Activated T-helper 17 cell treated with anti-CD3 and anti-CD28 coated beads, Interleukin-2, amount 50 U/mL, for 72 hours (primary cell): Measurements from ENCODE around the gene NFKB1. TPM values are rescaled to one million over a fixed set of nuclear protein-coding genes. Genes with fewer than 3 reads are reported as not detected.
A peak's percentile ranks its signal among the peaks of the same experiment; 100 is the strongest.
"Not testable (repeated sequence)": the region's sequence is repeated elsewhere in the genome, so short reads cannot be mapped to it uniquely, and the experiment has no call there.

Experiments
- ATAC-seq: fragments of 150-1000 bp; cut with Tn5 transposase; replicated peaks from 2 replicates; pipeline ENCODE4 v1.10.0; 2021; ENCODE audit warnings: mild to moderate bottlenecking, moderate library complexity
- H3K27ac Mint-ChIP-seq: one replicate; pipeline ENCODE4 v1.8.0; 2022; ENCODE audit warnings: mixed read lengths
- H3K27me3 Mint-ChIP-seq: one replicate; pipeline ENCODE4 v1.8.0; 2022; ENCODE audit warnings: mixed read lengths
- H3K36me3 Mint-ChIP-seq: one replicate; pipeline ENCODE4 v1.8.0; 2022; ENCODE audit warnings: low read depth, mild to moderate bottlenecking, mixed read lengths
- H3K4me1 Mint-ChIP-seq: one replicate; pipeline ENCODE4 v1.8.0; 2022; ENCODE audit warnings: mixed read lengths
- H3K4me3 Mint-ChIP-seq: one replicate; pipeline ENCODE4 v1.8.0; 2022; ENCODE audit warnings: mild to moderate bottlenecking, mixed read lengths
- H3K9me3 Mint-ChIP-seq: one replicate; pipeline ENCODE4 v1.8.0; 2022; ENCODE audit warnings: mixed read lengths
- total RNA-seq, 2 donors: library from RNA; stranded (reverse); gene quantifications; one replicate each; pipeline ENCODE4 v1.2.3, GENCODE V29; 2022

NFKB1 gene
- total RNA-seq, 2 donors from 2014 or later: 103 to 110 TPM

DNA sequence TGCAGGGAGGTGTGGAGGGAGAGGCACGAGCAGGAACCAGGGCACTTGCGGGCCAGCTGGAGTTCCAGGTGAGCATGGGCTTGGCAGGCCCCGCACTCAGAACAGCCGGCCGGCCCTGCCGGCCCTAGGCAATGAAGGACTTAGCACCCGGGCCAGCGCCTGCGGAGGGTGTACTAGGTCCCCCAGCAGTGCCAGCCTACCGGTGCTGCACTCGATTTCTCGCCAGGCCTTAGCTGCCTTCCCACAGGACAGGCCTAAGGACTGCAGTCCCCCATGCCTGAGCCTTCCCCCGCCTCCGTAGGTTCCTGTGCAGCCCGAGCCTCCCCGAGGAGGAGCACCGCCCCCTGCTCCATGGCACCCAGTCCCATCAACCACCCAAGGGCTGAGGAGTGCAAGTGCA is 18.0 kb upstream of the NFKB1 start:
- H3K9me3 Mint-ChIP-seq: peaks cover 11% of the 10 kb centered on the region
- H3K36me3 Mint-ChIP-seq: no peaks in the 10 kb centered on the region
- H3K27me3 Mint-ChIP-seq: no peaks in the 10 kb centered on the region

DNA sequence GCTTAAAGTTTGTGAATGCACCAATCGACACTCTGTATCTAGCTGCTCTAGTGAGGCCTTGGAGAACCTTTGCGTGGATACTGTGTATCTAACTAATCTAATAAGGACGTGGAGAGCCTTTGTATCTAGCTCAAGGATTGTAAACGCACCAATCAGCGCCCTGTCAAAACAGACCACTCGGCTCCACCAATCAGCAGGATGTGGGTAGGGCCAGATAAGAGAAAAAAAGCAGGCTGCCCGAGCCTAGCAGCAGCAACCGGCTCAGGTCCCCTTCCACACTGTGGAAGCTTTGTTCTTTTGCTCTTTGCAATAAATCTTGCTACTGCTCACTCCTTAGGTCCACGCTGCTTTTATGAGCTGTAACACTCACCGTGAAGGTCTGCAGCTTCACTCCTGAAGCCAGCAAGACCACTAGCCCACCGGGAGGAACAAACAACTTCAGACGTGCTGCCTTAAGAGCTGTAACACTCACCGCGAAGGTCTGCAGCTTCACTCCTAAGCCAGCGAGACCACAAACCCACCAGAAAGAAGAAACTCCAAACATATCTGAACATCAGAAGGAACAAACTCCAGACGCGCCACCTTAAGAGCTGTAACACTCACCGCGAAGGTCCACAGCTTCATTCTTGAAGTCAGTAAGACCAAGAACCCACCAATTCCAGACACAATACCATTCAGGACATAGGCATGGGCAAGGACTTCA is 17.0 kb upstream of the NFKB1 start:
- H3K36me3 Mint-ChIP-seq, H3K27ac Mint-ChIP-seq, H3K27me3 Mint-ChIP-seq, H3K9me3 Mint-ChIP-seq, H3K4me3 Mint-ChIP-seq, ATAC-seq, H3K4me1 Mint-ChIP-seq: not testable (repeated sequence)

More for the DNA sequence above, 18.0 kb upstream of the NFKB1 start:
- no peak for ATAC-seq
- Mint-ChIP-seq H3K4me1 (no peaks in the 10 kb centered on the region), H3K27ac (no peak overlapping the region), H3K4me3 (no peak overlapping the region)

DNA sequence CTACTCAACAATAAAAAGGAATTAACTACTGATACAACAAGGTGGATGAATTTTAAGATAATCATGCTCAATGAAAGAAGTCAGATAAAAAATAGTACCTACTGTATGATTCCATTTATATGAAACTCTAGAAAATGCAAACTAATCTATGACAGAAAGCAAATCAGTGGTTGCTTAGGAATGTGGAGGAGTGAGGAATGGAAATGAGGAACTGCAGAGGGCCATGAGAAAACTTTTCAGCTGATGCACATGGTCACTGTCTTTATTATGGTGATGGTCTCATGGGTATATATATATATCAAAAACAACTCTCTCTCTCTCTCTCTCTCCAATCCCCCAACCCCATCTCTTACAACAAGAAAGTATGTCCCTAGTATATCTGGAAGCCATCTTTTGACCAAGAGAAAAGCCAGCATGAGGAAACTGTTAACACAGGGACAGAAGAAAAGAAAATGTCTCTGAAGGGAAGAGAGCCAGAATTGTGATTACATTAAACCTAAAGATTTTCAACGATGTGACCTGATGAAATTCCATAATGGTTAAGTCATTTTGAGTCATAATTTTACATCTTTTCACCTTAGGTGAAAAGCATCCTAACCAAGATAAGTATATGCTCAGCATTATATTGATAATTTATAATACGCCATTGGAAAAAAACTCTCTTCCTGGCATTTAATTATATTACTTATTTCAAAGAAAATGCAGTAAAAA is 8.5 kb upstream of the NFKB1 start:
- no peak for ATAC-seq
- Mint-ChIP-seq H3K4me3 (no peak overlapping the region), H3K36me3 (no peaks in the 10 kb centered on the region), H3K9me3 (no peaks in the 10 kb centered on the region), H3K4me1 (peaks cover 9% of the 10 kb centered on the region), H3K27me3 (no peaks in the 10 kb centered on the region), H3K27ac (no peak overlapping the region)

- no peaks in the 10 kb centered on the region for H3K9me3 Mint-ChIP-seq
- H3K4me3 Mint-ChIP-seq: peak overlapping the region; percentile 19
- H3K36me3 Mint-ChIP-seq: no peaks in the 10 kb centered on the region
- no peaks in the 10 kb centered on the region for H3K27me3 Mint-ChIP-seq
- no peak overlapping the region for H3K27ac Mint-ChIP-seq
- ATAC-seq: no peak
- H3K4me1 Mint-ChIP-seq: peaks cover 9% of the 10 kb centered on the region
Observed at GRCh38 chr4:102493257-102493656, 7.9 kb upstream of the NFKB1 start.

- H3K27me3 Mint-ChIP-seq: no peaks in the 10 kb centered on the region
- ATAC-seq: no peak
- peak overlapping the region; percentile 19 for H3K4me3 Mint-ChIP-seq
- no peaks in the 10 kb centered on the region for H3K9me3 Mint-ChIP-seq
- no peaks in the 10 kb centered on the region for H3K36me3 Mint-ChIP-seq
- no peak overlapping the region for H3K27ac Mint-ChIP-seq
- peaks cover 9% of the 10 kb centered on the region for H3K4me1 Mint-ChIP-seq
Observed at GRCh38 chr4:102493794-102494193, 7.4 kb upstream of the NFKB1 start.

DNA sequence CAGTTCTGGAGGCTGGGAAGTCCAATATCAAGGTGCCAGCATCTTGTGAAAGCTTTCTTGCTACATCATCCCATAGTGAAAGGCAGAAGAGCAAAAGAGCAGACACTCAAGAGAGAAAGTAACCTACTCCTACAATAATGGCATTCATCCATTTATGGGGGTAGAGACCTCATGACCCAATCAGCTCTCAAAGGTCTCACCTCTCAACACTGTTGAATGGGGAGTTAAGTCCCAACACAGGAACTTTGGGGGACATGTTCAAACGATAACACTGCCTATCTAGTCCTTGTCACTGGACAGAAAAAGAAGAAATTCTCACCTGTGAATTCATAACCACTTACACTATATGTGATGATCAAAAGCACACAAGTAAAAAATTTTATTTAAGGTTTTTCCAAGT is 6.6 kb upstream of the NFKB1 start:
- Mint-ChIP-seq H3K27me3 (no peaks in the 10 kb centered on the region), H3K27ac (no peak overlapping the region), H3K9me3 (no peaks in the 10 kb centered on the region), H3K36me3 (no peaks in the 10 kb centered on the region), H3K4me1 (peaks cover 9% of the 10 kb centered on the region), H3K4me3 (no peak overlapping the region)
- no peak for ATAC-seq

DNA sequence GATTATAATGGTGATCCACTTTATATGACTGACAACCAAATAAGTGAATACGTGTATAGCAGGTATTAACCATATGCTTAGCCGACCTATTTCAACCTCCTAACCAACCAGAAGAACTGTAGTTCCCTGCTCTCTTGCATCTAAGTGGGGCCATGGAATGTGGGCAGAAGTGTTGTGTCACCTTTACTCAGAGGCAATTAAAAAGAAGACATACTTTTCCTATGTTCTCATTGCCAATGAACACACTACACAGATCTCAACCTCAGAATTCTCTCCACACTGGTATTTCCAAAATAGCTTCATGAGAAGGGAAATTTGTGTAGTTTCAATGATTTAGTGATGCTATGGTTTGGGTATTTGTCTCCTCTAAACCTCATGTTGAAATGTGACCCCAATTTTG is 3.2 kb upstream of the NFKB1 start:
- H3K27me3 Mint-ChIP-seq: no peaks in the 10 kb centered on the region
- no peak for ATAC-seq
- no peaks in the 10 kb centered on the region for H3K9me3 Mint-ChIP-seq

DNA sequence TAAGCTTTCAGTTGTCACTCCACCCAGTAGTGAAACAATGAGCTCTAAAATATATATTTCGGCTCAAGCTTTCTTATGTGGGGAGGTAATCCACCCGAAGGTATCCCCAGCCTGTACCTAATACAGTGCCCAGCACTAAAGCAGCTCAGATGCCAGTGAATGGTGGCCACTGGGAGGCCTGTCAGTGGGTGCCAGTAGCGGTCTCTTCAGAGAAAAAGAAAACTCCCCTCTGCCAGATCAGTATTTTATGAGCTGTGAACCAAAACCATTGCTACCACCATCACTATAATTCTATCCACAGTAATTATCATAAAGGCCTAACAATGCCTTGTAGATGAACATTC is 835 bp upstream of the NFKB1 start:
- Mint-ChIP-seq H3K27me3 (no peaks in the 10 kb centered on the region), H3K27ac (peak overlapping the region; percentile 83)
- ATAC-seq: peak; percentile 31

More for the DNA sequence above, 3.2 kb upstream of the NFKB1 start:
- no peak overlapping the region for H3K27ac Mint-ChIP-seq
- H3K36me3 Mint-ChIP-seq: peaks cover 13% of the 10 kb centered on the region
- peaks cover 9% of the 10 kb centered on the region for H3K4me1 Mint-ChIP-seq
- no peak overlapping the region for H3K4me3 Mint-ChIP-seq

GRCh38 chr4:102501447-102501696 is 213 bp downstream of the NFKB1 start:
- ATAC-seq: peak; percentile 38
- Mint-ChIP-seq H3K4me1 (peaks cover 21% of the 10 kb centered on the region), H3K4me3 (peak overlapping the region; percentile 90), H3K27me3 (no peaks in the 10 kb centered on the region), H3K36me3 (peaks cover 38% of the 10 kb centered on the region), H3K27ac (no peak overlapping the region), H3K9me3 (no peaks in the 10 kb centered on the region)

More for the DNA sequence above, 835 bp upstream of the NFKB1 start:
- H3K4me3 Mint-ChIP-seq: peak overlapping the region; percentile 90
- peaks cover 35% of the 10 kb centered on the region for H3K36me3 Mint-ChIP-seq
- peaks cover 21% of the 10 kb centered on the region for H3K4me1 Mint-ChIP-seq
- H3K9me3 Mint-ChIP-seq: no peaks in the 10 kb centered on the region

DNA sequence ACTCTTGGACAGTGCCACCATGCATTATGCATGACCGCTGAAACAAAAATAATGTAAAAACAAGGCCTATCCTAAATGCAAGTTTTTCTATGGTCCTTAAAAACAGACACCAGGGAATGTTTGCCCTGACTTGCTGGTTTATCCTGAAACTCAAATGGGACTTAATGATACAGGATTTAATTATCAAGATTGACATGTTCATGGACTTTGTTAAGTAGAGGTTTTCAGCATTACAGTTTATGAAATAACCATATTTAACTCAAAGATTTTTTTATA is 1.3 kb downstream of the NFKB1 start:
- H3K9me3 Mint-ChIP-seq: no peaks in the 10 kb centered on the region
- H3K4me3 Mint-ChIP-seq: peak overlapping the region; percentile 90
- no peak for ATAC-seq
- H3K27me3 Mint-ChIP-seq: no peaks in the 10 kb centered on the region
- H3K27ac Mint-ChIP-seq: peak overlapping the region; percentile 80
- peaks cover 21% of the 10 kb centered on the region for H3K4me1 Mint-ChIP-seq
- H3K36me3 Mint-ChIP-seq: peaks cover 47% of the 10 kb centered on the region

- Mint-ChIP-seq H3K27me3 (no peaks in the 10 kb centered on the region), H3K36me3 (peaks cover 54% of the 10 kb centered on the region), H3K4me3 (peak overlapping the region; percentile 90), H3K9me3 (no peaks in the 10 kb centered on the region), H3K4me1 (peaks cover 26% of the 10 kb centered on the region), H3K27ac (peak overlapping the region; percentile 80)
- no peak for ATAC-seq
Observed at GRCh38 chr4:102503301-102503746, 2.2 kb downstream of the NFKB1 start.

GRCh38 chr4:102503831-102504786 is 3.0 kb downstream of the NFKB1 start:
- H3K27ac Mint-ChIP-seq: peak overlapping the region; percentile 80
- no peak for ATAC-seq
- H3K27me3 Mint-ChIP-seq: no peaks in the 10 kb centered on the region
- peaks cover 62% of the 10 kb centered on the region for H3K36me3 Mint-ChIP-seq
- no peaks in the 10 kb centered on the region for H3K9me3 Mint-ChIP-seq
- peaks cover 32% of the 10 kb centered on the region for H3K4me1 Mint-ChIP-seq
- peak overlapping the region; percentile 90 for H3K4me3 Mint-ChIP-seq

- H3K36me3 Mint-ChIP-seq: peaks cover 70% of the 10 kb centered on the region
- no peak for ATAC-seq
- H3K27ac Mint-ChIP-seq: peak overlapping the region; percentile 80
- peak overlapping the region; percentile 90 for H3K4me3 Mint-ChIP-seq
- H3K27me3 Mint-ChIP-seq: no peaks in the 10 kb centered on the region
- peaks cover 40% of the 10 kb centered on the region for H3K4me1 Mint-ChIP-seq
- H3K9me3 Mint-ChIP-seq: no peaks in the 10 kb centered on the region
Observed at GRCh38 chr4:102504941-102505340, 3.8 kb downstream of the NFKB1 start.

DNA sequence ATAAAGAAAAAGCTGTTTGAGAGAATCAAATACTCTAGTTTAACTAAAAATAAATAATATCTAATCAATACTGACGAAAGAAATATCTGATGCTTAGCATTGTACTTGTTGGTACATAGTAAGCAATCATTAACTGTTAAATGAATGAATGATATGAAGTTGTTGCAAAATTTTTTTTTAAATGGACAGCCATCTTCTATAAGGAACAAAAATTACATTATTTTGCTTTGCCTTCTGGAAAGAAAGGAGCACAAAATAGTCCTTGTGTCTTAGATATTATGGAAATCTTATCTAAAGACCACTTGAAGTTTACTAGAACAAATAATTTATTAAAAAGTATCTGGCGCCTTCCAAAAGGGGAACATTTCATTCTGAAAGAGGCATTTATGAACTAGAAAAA is 4.5 kb downstream of the NFKB1 start:
- Mint-ChIP-seq H3K4me3 (peak overlapping the region; percentile 90), H3K36me3 (peaks cover 78% of the 10 kb centered on the region), H3K9me3 (no peaks in the 10 kb centered on the region), H3K4me1 (peaks cover 48% of the 10 kb centered on the region), H3K27me3 (no peaks in the 10 kb centered on the region), H3K27ac (no peak overlapping the region)
- no peak for ATAC-seq

DNA sequence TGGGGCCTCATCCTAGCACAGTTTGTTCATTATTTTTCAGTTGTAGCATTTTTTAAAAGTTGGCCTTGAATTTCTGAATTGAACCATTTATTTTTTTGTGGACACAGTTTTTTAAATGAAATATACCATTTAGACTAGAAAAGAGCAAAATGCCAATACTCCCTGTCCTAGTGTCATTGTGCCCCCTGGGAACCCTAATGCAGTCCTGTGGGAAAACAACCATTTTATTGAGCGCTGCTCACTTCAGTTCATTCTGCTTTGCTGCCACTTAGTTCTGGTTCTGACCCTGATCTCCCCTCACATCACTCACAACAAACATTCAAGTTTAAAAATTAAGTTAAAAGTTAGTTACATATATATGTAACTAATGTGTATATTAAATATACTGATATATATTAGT is 5.4 kb downstream of the NFKB1 start:
- H3K4me3 Mint-ChIP-seq: peak overlapping the region; percentile 37
- peaks cover 86% of the 10 kb centered on the region for H3K36me3 Mint-ChIP-seq

More for the DNA sequence above, 5.4 kb downstream of the NFKB1 start:
- peaks cover 53% of the 10 kb centered on the region for H3K4me1 Mint-ChIP-seq
- H3K27me3 Mint-ChIP-seq: no peaks in the 10 kb centered on the region
- H3K27ac Mint-ChIP-seq: no peak overlapping the region
- ATAC-seq: no peak
- H3K9me3 Mint-ChIP-seq: no peaks in the 10 kb centered on the region
